IPS-11a (cell line): Measurements from ENCODE around the gene SIK3.

Source experiments
- H3K4me3 ChIP-seq: one replicate; pipeline ENCODE4 v1.5.1; 2013; ENCODE audit warnings: low read depth, low read length, control low read depth

The SIK3 gene

GRCh38 chr11:116870054-116870453 is 228.2 kb downstream of the SIK3 start:
- no peak overlapping the region for H3K4me3 ChIP-seq

GRCh38 chr11:116869610-116870009 is 228.6 kb downstream of the SIK3 start:
- H3K4me3 ChIP-seq: no peak overlapping the region

- no peak overlapping the region for H3K4me3 ChIP-seq
These were observed 230.2 kb downstream of the SIK3 start for GRCh38 chr11:116868066-116868465.

- H3K4me3 ChIP-seq: no peak overlapping the region
These were observed 230.6 kb downstream of the SIK3 start for GRCh38 chr11:116867619-116868018.

GRCh38 chr11:116866804-116867455 is 231.3 kb downstream of the SIK3 start:
- no peak overlapping the region for H3K4me3 ChIP-seq

GRCh38 chr11:116865696-116866095 is 232.5 kb downstream of the SIK3 start:
- H3K4me3 ChIP-seq: no peak overlapping the region

- H3K4me3 ChIP-seq: no peak overlapping the region
These were observed 233.7 kb downstream of the SIK3 start for GRCh38 chr11:116864531-116864930.

GRCh38 chr11:116862951-116863350 is 235.3 kb downstream of the SIK3 start:
- H3K4me3 ChIP-seq: no peak overlapping the region

- H3K4me3 ChIP-seq: no peak overlapping the region
These were observed 236.0 kb downstream of the SIK3 start for GRCh38 chr11:116862185-116862584.

GRCh38 chr11:116861539-116861938 is 236.7 kb downstream of the SIK3 start:
- no peak overlapping the region for H3K4me3 ChIP-seq

GRCh38 chr11:116860303-116860702 is 237.9 kb downstream of the SIK3 start:
- no peak overlapping the region for H3K4me3 ChIP-seq

GRCh38 chr11:116859175-116859574 is 239.1 kb downstream of the SIK3 start:
- no peak overlapping the region for H3K4me3 ChIP-seq

- H3K4me3 ChIP-seq: no peak overlapping the region
These were observed 240.3 kb downstream of the SIK3 start for GRCh38 chr11:116857936-116858335.

- H3K4me3 ChIP-seq: no peak overlapping the region
These were observed 240.9 kb downstream of the SIK3 start for GRCh38 chr11:116857316-116857715.

- no peak overlapping the region for H3K4me3 ChIP-seq
These were observed 241.8 kb downstream of the SIK3 start for GRCh38 chr11:116856423-116856822.

- H3K4me3 ChIP-seq: no peak overlapping the region
These were observed 242.8 kb downstream of the SIK3 start for GRCh38 chr11:116855413-116855812.

- no peak overlapping the region for H3K4me3 ChIP-seq
These were observed 244.7 kb downstream of the SIK3 start for GRCh38 chr11:116853461-116854073.

- no peak overlapping the region for H3K4me3 ChIP-seq
These were observed 245.8 kb downstream of the SIK3 start for GRCh38 chr11:116852261-116853031.

GRCh38 chr11:116851626-116852025 is 246.6 kb downstream of the SIK3 start:
- H3K4me3 ChIP-seq: no peak overlapping the region

GRCh38 chr11:116849486-116849885 is 248.7 kb downstream of the SIK3 start:
- H3K4me3 ChIP-seq: no peak overlapping the region

- H3K4me3 ChIP-seq: no peak overlapping the region
These were observed 249.2 kb downstream of the SIK3 start for GRCh38 chr11:116849060-116849459.

GRCh38 chr11:116847612-116848011 is 250.6 kb downstream of the SIK3 start:
- H3K4me3 ChIP-seq: no peak overlapping the region
